SK-N-SH treated with all-trans-retinoic acid at 6 μM for 48 hours (cell line): Measurements from ENCODE around the gene TAMM41.

ENCODE experiments used
- ATAC-seq: fragments of 200-7000 bp; cut with Tn5 transposase; 3 replicates; pipeline ENCODE4 v1.9.1; 2020; ENCODE audit warnings: mild to moderate bottlenecking, moderate library complexity
- ARNTL ChIP-seq: fragments of 450-650 bp; formaldehyde crosslinking; IDR thresholded peaks from 2 replicates; pipeline ENCODE4 v1.5.0; 2020; ENCODE audit warnings: low read depth, mild to moderate bottlenecking, moderate library complexity, borderline replicate concordance
- BACH2 ChIP-seq: fragments of 250-450 bp; sonication (Bioruptor Pico); IDR thresholded peaks from 2 replicates; pipeline ENCODE4 v1.9.0; 2021; ENCODE audit warnings: mild to moderate bottlenecking, borderline replicate concordance
- CSDC2 ChIP-seq: fragments of 250-450 bp; sonication (Bioruptor Pico); IDR thresholded peaks from 2 replicates; pipeline ENCODE4 v1.5.0; 2020; ENCODE audit warnings: mild to moderate bottlenecking, moderate library complexity
- ESRRG ChIP-seq: fragments of 250-450 bp; sonication (Bioruptor Pico); IDR thresholded peaks from 2 replicates; pipeline ENCODE4 v1.6.1; 2021; ENCODE audit warnings: mild to moderate bottlenecking
- GLIS3 ChIP-seq: fragments of 250-450 bp; sonication (Bioruptor Pico); IDR thresholded peaks from 2 replicates; pipeline ENCODE4 v1.5.0; 2020; ENCODE audit warnings: mild to moderate bottlenecking, moderate library complexity
- ISL1 ChIP-seq: fragments of 250-450 bp; sonication (Bioruptor Pico); IDR thresholded peaks from 2 replicates; pipeline ENCODE4 v2.1.2; 2022; ENCODE audit warnings: mild to moderate bottlenecking, moderate library complexity
- OSR1 ChIP-seq: fragments of 250-450 bp; sonication (Bioruptor Pico); IDR thresholded peaks from 2 replicates; pipeline ENCODE4 v1.8.0; 2022; ENCODE audit warnings: moderate library complexity, mild to moderate bottlenecking, inconsistent platforms
- PPARA ChIP-seq: fragments of 250-450 bp; sonication (Bioruptor Pico); IDR thresholded peaks from 2 replicates; pipeline ENCODE4 v1.5.0; 2020; ENCODE audit warnings: mild to moderate bottlenecking, borderline replicate concordance
- RARB ChIP-seq: fragments of 250-450 bp; sonication (Bioruptor Pico); IDR thresholded peaks from 2 replicates; pipeline ENCODE4 v1.8.0; 2021; ENCODE audit warnings: mild to moderate bottlenecking, moderate library complexity
- SNAI2 ChIP-seq: fragments of 250-450 bp; sonication (Bioruptor Pico); IDR thresholded peaks from 2 replicates; pipeline ENCODE4 v1.5.0; 2020; ENCODE audit warnings: mild to moderate bottlenecking, moderate library complexity
- TCF4 ChIP-seq: fragments of 250-450 bp; sonication (Bioruptor Pico); IDR thresholded peaks from 2 replicates; pipeline ENCODE4 v1.8.0; 2021; ENCODE audit warnings: mild to moderate bottlenecking, moderate library complexity, borderline replicate concordance
- TOX ChIP-seq: fragments of 250-450 bp; sonication (Bioruptor Pico); IDR thresholded peaks from 2 replicates; pipeline ENCODE4 v1.8.0; 2021; ENCODE audit warnings: mild to moderate bottlenecking, moderate library complexity, borderline replicate concordance
- ZC3H10 ChIP-seq: fragments of 250-450 bp; sonication (Bioruptor Pico); IDR thresholded peaks from 2 replicates; pipeline ENCODE4 v1.5.1; 2021; ENCODE audit warnings: mild to moderate bottlenecking, moderate library complexity
- ZNF565 ChIP-seq: fragments of 450-650 bp; formaldehyde crosslinking; conservative IDR thresholded peaks from 2 replicates; pipeline ENCODE4 v1.5.0; 2020; ENCODE audit warnings: low read depth, mild to moderate bottlenecking, moderate library complexity
- ZNF70 ChIP-seq: fragments of 450-650 bp; formaldehyde crosslinking; IDR thresholded peaks from 2 replicates; pipeline ENCODE4 v1.5.0; 2020; ENCODE audit warnings: mild to moderate bottlenecking, moderate library complexity
- ZNF8 ChIP-seq: fragments of 450-650 bp; formaldehyde crosslinking; IDR thresholded peaks from 2 replicates; pipeline ENCODE4 v1.5.0; 2020; ENCODE audit warnings: mild to moderate bottlenecking, moderate library complexity
- TF ChIP-seq, protein P1 (sequence below): fragments of 250-450 bp; sonication (Bioruptor Pico); IDR thresholded peaks from 2 replicates; pipeline ENCODE4 v1.8.0; 2020; ENCODE audit warnings: mild to moderate bottlenecking, moderate library complexity, borderline replicate concordance
- TF ChIP-seq, protein P2 (sequence below): fragments of 250-450 bp; sonication (Bioruptor Pico); IDR thresholded peaks from 2 replicates; pipeline ENCODE4 v1.8.0; 2021; ENCODE audit warnings: low read depth, mild to moderate bottlenecking, moderate library complexity, borderline replicate concordance
- TF ChIP-seq, protein P3 (sequence below): fragments of 250-450 bp; sonication (Bioruptor Pico); IDR thresholded peaks from 2 replicates; pipeline ENCODE4 v1.5.1; 2021; ENCODE audit warnings: mild to moderate bottlenecking, moderate library complexity

TAMM41 gene

DNA sequence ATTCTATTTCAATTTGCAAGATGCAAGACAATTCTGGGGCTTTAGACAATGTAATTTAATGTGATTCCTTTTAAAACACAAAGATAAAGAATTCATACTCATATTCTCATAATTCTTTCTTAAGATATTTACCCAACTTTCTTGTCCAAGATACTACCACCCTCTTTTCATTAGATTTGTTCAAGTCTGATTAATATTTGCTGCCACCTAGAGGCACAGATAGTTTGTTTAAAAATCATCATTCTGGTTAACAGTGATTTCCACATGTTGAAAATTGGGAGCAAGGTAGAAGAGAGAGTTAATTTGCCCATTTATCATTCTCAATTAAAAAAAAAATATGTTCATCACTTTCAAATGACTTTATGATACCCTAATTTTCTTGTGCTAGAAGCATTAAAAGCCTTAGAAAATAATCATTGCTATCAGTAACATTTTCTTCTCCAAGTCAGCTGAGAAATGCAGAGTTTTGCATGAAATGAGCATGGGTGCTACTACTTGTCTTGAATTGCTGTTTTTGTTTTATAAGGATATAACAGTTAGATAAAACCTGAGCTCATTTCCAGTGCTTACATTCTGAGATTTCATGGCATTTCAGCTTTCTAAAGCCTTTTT is 11.6 kb downstream of the TAMM41 start:
- TF ChIP-seq CSDC2 (CRISPR knock-in tag) (no peak), TOX (CRISPR knock-in tag) (no peak), ZC3H10 (CRISPR knock-in tag) (no peak), ESRRG (CRISPR knock-in tag) (no peak), ARNTL (CRISPR knock-in tag) (no peak), RARB (CRISPR knock-in tag) (no peak), ZNF70 (no peak)
- ATAC-seq, result peak; percentile 59

DNA sequence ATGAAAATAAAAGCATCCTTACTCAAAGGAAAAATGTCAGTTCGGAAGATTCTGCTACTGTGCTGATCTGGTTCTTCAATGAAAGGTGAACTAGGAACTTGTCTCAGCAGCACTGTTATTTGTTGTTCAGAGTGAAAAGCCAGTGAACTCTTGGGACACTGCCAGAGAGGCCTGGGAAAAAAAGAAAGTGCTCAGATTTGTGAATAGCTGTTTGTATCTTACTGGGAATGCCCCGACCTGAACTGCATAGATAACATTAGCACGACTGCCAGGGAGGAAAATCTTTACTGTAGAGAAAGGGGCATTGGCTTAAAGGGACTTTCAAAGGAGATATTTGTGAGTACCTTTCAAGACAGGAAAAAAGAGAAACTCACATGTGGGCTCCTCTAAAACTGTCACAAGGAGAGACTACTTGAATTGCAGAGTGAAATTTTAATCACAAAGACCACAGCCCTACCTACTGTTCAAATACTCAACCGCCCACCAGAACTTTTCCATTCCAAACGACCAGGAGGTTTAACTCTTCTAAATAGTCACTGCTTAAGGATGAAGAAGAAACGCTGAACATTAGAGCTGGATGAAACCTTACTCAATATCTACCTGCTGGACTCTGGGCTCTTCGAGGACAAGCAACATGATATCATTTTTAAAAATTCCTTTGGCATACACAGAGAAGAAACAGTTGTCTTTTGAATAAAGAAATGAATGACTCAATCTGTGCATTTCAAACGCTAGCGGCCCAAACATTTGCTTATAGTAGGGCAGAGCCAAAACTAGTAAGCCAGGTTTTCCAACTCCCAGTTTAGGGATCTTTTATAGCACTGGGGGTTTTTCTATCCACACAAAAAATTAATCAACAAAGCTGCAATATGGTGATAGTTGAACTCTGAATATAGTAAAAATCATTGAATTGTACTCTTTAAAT is 13.4 kb downstream of the TAMM41 start:
- no peak for TF ChIP-seq ZNF8
- no peak for TF ChIP-seq OSR1 (CRISPR knock-in tag)
- TF ChIP-seq, protein P1, sequence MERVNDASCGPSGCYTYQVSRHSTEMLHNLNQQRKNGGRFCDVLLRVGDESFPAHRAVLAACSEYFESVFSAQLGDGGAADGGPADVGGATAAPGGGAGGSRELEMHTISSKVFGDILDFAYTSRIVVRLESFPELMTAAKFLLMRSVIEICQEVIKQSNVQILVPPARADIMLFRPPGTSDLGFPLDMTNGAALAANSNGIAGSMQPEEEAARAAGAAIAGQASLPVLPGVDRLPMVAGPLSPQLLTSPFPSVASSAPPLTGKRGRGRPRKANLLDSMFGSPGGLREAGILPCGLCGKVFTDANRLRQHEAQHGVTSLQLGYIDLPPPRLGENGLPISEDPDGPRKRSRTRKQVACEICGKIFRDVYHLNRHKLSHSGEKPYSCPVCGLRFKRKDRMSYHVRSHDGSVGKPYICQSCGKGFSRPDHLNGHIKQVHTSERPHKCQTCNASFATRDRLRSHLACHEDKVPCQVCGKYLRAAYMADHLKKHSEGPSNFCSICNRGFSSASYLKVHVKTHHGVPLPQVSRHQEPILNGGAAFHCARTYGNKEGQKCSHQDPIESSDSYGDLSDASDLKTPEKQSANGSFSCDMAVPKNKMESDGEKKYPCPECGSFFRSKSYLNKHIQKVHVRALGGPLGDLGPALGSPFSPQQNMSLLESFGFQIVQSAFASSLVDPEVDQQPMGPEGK, result no peak
- TF ChIP-seq, protein P2, sequence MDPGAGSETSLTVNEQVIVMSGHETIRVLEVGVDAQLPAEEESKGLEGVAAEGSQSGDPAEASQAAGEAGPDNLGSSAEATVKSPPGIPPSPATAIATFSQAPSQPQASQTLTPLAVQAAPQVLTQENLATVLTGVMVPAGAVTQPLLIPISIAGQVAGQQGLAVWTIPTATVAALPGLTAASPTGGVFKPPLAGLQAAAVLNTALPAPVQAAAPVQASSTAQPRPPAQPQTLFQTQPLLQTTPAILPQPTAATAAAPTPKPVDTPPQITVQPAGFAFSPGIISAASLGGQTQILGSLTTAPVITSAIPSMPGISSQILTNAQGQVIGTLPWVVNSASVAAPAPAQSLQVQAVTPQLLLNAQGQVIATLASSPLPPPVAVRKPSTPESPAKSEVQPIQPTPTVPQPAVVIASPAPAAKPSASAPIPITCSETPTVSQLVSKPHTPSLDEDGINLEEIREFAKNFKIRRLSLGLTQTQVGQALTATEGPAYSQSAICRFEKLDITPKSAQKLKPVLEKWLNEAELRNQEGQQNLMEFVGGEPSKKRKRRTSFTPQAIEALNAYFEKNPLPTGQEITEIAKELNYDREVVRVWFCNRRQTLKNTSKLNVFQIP, result no peak
- no peak for TF ChIP-seq TOX (CRISPR knock-in tag)
- TF ChIP-seq ESRRG (CRISPR knock-in tag), result no peak
- no peak for TF ChIP-seq SNAI2 (CRISPR knock-in tag)
- no peak for TF ChIP-seq GLIS3
- TF ChIP-seq, protein P3, sequence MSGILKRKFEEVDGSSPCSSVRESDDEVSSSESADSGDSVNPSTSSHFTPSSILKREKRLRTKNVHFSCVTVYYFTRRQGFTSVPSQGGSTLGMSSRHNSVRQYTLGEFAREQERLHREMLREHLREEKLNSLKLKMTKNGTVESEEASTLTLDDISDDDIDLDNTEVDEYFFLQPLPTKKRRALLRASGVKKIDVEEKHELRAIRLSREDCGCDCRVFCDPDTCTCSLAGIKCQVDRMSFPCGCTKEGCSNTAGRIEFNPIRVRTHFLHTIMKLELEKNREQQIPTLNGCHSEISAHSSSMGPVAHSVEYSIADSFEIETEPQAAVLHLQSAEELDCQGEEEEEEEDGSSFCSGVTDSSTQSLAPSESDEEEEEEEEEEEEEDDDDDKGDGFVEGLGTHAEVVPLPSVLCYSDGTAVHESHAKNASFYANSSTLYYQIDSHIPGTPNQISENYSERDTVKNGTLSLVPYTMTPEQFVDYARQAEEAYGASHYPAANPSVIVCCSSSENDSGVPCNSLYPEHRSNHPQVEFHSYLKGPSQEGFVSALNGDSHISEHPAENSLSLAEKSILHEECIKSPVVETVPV (CRISPR knock-in tag), result no peak
- TF ChIP-seq ZNF70, result no peak
- no peak for TF ChIP-seq TCF4 (CRISPR knock-in tag)
- no peak for TF ChIP-seq PPARA (CRISPR knock-in tag)
- no peak for ATAC-seq

DNA sequence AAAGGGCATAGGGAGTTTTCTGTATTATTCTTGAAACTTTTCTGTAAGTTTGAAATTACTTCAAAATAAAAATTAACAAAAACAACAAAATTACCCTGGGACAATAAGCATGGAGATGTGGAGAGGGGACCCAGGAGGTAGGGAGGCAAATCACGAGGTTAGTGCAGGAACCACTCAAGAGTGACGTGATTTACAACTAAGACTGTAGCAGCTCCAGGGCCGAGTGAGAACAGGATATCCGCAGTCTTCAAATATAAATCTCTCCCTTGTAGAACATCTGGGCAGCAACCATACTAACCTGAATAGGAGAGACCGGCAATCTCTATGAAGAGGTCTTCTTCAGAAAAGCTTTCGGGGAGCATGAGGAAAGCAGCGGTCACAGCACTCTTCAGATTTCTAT is 17.3 kb downstream of the TAMM41 start:
- no peak for ATAC-seq
- no peak for TF ChIP-seq BACH2 (CRISPR knock-in tag)

DNA sequence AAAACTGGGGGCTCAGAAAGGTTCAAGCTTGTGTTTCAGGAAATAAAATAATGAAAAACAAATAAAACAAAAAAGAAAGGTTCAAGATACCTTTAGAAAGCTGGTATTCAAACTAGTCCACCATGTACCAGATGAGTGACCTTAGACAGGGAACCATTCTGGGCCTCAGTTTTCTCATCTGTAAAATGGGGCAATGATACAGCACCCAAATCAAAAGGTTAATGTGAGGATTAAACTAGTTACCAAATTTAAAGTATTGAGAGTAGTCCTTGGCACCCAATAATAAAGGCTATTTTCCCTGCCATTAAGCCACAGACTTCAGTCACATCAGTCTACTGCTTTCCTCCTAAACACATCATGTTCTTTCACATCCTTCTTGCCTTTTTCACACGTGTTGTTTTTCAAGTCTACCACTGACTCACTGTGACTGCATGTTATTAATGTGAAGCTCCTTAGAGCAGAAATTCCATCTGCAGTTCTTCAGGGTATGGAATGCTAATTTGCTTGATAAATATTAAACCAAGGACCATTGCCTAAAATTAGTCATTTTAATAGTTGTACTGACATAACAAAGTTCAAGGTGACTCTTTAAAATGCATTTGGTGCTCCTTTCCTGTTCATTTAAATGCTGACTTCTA is 19.9 kb downstream of the TAMM41 start:
- ATAC-seq, result peak; percentile 76
- no peak for TF ChIP-seq ZNF565 (CRISPR knock-in tag)
- TF ChIP-seq ISL1 (CRISPR knock-in tag), result peak; percentile 67
- no peak for TF ChIP-seq PPARA (CRISPR knock-in tag)
- TF ChIP-seq, all 23 proteins: peak for 1

DNA sequence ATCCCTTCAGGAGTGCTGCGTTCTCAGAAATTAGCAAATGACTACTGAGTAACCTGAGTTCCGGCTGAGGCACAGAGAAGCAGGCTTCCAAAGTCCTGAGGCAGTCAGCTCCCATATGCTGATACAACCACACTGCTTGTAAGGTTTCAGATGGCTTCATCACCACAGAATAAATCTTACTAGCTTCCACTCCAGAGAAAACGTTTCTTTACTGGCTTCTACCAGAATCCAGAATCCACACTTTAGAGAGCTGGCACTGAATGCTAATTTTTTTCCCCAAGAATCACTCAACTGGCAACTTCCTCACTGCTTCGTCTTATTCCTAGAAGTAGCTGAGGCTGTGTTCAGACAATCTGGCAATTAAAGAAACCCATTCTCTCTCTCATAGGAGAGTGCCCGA is 21.4 kb downstream of the TAMM41 start:
- ATAC-seq, result no peak
- TF ChIP-seq ARNTL (CRISPR knock-in tag), result no peak
- TF ChIP-seq ZC3H10 (CRISPR knock-in tag), result no peak
- no peak for TF ChIP-seq TCF4 (CRISPR knock-in tag)
- TF ChIP-seq ZNF8, result no peak
- no peak for TF ChIP-seq ESRRG (CRISPR knock-in tag)
